Epidermal melanocyte (primary cell): ENCODE measurements around the gene LENG1.

Experiments
- DNase-seq: peaks from one replicate; pipeline ENCODE4 v3.0.0; 2011; ENCODE audit warnings: low spot score; ENCODE audit not compliant: insufficient read length

The LENG1 gene

DNA sequence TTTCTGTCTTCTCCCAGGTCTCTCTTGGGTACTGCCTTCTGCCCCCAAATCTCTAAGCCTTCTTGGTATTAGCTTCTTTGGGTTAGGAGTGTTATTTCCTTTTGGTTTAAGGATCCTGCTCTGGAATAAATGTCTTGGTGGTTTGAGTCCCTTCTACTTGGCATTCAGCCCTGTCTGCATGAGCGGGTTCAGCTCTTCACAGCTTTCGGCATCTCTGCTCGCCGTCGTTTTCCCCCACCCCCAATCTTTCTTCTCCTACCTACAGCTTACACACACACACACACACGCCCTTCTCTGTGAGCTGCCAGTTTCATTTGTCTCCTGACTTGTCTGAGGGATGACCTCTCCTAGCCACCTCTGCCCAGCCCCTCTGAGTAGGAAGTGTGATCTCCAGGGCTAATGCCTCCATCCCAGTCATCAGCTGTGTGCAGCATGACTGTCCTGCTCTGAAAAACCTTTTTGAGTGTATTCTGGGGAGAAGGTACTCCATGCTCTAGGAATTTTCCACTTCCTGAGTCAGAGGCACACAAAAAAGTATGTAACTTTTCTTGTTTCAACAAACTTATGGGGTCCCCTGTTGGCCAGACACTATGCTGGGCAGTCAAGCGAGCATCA is 17.2 kb downstream of the LENG1 start:
- DNase-seq, result no peak

DNA sequence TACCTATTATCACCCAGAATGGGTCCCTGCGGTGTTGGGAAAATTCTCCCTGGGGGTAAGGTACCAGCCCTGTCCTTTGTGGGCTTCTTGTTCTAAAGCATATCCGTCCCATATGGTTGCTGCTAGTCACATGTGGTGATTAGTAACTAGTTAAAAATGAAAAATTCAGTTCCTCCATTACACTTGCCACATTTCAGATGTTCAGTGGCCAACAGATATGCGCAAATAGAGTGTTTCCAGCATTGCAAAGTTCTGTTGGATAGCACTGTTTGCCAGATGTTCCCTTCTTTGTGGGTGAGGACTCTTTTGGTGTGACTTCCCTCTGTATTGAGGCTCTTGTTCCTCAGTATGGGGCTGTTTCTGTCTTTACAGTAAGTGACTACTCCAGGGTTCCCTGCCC is 18.2 kb downstream of the LENG1 start:
- DNase-seq, result peak; percentile 41

DNA sequence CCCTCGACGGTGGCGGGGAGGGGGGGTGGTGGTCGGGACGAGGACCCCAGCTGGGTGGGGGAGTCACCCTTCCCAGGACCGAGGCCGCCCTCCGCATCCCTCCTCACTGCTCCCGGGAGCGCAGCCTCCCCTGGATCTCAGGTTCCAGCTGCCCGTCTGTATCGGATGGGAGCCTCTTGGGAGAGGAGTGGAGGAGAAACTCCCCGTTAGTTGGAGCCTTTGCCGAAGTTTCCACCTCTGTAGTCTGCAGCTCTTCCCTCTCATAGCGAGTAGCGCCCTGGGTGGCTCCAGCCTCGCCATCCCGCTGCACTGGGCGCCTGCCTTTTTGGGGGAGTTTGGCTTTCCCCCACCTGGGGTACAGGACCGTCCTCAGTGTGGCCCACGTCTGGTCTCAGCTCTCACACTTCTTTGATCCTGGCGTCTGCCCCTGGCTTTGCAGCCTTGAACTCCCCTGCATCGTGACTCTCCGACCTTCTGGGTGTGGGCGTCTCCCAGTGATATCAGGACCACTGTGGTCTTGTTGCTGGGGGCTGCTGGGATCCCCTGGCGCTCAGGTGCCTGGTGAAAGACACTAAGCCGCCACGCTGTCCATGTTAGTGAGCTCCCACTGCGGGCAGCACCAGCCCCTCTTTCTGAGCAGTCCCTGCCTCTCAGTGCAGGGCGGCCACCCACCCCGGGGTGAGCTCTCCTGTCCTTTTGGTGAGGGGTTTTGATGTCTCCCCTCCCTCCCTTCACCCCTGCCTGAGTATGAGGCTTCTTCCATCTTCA is 20.8 kb downstream of the LENG1 start:
- no peak for DNase-seq

DNA sequence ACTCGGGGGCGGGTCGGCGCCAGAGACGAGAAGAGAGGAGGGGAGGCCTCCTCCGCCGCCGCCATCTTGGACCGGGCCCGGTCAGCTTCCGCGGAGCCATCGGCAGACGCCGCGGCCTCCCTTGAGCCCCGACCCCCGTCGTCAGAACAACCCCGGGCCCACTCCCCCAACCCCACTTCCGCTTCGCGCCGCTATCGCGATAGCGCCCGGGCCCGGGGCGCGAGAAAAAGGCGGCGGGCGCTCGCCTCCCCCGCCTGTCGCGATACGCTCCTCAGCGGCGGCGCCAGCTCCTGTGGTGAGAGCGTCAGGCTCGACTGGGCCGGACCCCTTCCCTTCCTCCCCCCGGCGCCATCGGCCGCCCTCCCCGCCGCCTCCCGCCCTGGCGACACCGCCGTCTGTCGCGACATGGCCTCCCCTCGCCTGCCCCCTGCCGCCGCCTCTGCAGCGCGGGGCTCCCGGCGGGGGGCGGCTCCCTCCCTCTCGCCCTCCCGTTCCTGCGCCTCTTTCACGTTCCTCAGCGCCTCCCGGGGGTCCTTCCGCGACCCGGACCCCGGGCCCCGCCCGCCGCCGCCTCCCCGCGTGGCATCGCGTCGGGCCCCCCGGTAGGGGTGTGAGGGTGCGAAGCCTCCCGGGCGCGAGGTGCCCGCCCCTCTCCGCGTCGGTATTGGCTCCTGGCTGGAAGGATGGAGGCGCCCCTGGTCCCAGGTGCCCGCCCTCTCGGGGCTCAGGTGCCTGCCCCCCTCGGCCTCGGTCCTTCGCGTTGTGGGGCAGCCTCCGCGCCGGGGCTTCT is 21.6 kb downstream of the LENG1 start, which contains the start of gene CNOT3:
TSS of gene CNOT3 (plus strand) at position 64 of the 790 bp plus-strand sequence. CDS start 5,217 bp downstream, outside the sequence.
- DNase-seq, result no peak

DNA sequence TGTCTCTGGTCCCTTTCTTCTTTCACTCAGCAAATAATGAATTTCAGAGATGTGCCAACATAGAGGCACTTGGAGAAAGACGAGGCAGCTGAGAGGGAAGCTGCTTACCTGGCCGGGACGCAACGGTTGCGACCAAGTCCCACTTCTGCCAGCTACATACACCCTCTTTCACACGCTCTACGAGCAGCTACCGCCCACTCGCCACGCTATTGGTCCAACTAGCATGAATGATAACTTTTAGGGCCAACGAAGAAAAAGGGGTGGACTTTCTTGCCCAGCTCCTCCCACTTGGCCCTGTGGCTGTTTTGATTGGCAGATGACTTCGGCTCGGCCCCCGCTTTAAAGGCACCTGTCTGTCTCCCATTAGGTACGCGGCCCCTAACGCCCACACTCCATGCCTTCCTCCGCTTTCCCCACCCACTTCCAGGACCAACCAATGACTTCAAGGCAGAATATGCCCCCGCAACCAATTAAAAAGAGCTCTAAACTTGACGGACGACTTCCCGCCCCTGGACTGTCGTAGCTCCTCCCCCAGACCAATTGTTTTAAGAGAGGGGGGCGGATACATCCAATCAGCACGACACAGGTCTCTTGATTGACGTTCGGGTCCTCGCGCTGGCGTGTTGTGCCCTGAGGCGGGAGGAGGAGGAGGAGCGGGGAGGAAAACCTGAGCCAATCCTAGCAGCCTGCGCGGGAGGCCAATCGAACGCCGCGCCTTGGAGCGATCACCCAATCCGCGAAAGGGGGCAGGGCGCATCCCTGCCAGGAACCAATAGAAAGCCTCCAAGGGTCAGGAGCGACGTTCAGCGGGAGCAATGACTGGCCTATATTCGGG is 22.4 kb downstream of the LENG1 start:
- peak; percentile 100 for DNase-seq

DNA sequence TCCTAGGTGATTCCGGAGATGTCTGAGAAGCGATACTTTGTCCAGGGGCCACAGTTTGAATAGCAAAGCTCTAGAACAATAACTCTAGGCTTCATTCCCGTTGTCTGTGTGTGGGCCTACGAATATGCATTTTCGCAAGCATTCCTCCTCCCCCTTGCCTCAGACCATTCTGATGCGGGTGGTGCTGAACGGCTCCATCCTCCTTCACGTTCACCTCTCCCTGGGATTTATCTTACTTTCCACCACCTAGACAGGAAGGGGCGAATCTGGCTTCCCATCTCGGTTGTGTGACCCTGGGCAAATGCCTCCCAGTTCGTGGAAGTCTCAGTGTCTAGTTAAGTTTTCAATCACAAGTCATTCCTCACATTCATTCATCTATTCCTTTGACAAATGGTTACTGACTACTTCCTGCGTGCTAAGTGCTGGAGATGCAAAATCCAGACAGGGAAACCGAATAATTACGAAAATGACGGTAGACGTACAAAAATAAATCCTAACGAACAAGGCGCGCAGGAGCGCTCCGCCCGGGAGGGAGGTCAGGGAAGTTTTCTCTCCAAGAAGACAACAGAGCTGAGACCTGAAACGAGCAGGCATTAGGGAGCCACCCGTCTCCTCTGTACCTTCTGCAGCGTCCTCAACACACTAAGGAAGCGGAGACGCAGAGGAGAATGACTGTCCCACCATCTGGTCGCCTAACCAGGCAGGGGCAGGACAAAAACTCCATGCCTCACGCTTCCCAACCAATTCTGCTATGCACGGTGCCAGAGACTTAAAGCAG is 23.2 kb downstream of the LENG1 start:
- DNase-seq, result peak; percentile 44

DNA sequence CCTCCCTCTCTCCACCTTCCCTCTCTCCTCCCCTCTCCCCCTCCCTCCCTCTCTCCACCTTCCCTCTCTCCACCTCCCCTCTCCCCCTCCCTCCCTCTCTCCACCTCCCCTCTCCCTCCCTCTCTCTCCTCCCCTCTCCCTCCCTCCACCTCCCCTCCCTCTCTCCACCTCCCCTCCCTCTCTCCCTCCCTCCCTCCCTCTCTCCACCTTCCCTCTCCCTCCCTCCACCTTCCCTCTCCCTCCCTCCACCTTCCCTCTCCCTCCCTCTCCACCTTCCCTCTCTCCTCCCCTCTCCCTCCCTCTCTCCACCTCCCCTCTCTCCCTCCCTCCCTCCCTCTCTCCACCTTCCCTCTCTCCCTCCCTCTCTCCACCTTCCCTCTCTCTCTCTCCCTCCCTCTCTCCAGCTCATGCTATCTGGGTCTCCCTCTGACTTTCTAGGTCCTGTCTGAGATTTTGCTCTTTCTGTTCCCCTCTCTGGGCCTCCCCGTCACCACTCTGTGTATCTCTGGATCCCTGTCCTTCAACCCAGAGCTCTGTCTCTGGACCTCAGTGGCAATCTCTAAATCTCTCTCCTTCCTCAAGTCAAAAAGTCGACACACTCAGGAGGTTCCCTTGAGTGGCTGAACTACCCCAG is 25.4 kb downstream of the LENG1 start:
- no peak for DNase-seq

GRCh38 chr19:54133312-54133956 is 26.1 kb downstream of the LENG1 start:
- no peak for DNase-seq

DNA sequence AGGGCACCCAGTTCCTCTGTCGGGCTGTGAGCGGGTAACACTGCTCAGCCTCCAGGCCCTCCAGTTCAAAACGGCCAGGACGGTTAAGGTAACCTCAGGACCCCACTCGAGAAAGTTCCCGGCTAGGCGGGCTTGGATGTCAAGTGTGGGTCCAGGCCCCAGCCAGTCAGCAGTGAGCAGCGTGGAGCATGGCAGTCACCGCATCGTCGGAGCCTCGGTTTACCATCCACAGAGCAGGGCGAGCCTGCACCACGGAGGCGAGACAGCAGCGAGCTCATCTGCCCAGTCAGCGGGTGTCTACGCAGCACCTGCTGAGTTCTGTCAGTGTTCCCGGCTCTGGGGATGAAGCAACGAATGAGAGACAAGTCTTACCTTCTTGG is 29.9 kb downstream of the LENG1 start:
- no peak for DNase-seq

DNA sequence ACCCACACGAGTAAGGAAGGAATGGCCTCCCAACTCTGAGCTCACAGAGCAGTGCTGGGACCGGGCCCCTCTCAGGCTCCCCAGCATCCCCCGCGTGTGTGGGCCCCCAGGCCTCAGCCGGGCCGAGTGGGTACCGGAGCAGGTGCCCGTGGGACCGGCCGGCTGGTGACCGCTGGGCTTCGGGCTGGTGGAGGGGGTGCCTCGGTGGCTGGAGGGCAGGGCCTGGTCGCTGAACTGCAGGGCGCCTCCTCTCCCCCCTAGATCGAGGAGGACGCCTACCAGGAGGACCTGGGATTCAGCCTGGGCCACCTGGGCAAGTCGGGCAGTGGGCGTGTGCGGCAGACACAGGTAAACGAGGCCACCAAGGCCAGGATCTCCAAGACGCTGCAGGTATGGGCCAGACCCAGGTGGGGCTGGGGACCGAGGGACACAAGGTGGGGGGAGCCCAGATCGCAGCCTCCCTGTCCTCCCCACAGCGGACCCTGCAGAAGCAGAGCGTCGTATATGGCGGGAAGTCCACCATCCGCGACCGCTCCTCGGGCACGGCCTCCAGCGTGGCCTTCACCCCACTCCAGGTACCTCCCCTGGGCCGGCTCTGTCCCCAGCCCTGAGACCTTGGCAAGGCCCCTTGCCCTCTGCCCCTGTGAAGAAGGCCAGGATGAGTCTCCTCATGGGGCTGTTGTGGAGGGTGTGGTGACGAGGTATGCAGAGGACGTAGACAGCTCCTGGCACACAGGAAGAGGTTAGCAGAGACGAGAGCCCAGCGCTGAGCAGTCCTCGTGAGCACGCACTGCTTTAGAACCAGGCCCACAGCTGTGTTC is 30.5 kb downstream of the LENG1 start:
- DNase-seq, result no peak

GRCh38 chr19:54128441-54128725 is 31.1 kb downstream of the LENG1 start:
- DNase-seq, result no peak

DNA sequence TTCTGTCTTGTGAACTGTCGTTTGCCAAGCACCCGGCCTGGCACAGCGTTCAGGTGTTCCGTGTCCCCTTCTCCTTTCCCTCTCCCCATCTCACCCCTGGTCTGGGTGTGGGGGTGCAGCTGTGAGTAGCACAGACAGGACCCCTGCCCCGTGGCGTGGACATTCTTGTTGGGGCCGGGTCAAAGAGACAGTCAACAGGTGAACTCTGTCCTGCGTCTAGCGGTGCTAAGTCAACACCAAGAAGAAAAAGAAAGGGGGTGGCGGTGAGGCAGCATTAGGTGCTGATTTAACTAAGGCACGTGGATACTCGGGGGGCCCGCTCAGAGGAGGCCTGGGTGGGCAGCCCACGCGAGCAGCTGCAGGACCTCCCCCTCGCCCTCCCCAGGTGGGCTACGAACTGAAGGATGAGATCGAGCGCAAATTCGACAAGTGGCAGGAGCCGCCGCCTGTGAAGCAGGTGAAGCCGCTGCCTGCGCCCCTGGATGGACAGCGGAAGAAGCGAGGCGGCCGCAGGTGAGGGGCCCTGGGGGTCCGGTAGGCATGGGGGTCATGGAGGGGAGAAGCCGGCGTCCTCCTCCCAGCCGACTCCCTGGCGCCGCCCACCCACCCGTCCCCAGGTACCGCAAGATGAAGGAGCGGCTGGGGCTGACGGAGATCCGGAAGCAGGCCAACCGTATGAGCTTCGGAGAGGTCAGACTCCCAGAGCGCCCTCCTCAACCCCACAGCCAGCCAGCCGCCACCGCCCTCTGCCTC is 31.7 kb downstream of the LENG1 start:
- no peak for DNase-seq

- no peak for DNase-seq
Measured at GRCh38 chr19:54125713-54126112, 33.8 kb downstream of the LENG1 start.

GRCh38 chr19:54124393-54124792 is 35.1 kb downstream of the LENG1 start:
- no peak for DNase-seq

- DNase-seq, result no peak
Measured at GRCh38 chr19:54123682-54124081, 35.8 kb downstream of the LENG1 start.

DNA sequence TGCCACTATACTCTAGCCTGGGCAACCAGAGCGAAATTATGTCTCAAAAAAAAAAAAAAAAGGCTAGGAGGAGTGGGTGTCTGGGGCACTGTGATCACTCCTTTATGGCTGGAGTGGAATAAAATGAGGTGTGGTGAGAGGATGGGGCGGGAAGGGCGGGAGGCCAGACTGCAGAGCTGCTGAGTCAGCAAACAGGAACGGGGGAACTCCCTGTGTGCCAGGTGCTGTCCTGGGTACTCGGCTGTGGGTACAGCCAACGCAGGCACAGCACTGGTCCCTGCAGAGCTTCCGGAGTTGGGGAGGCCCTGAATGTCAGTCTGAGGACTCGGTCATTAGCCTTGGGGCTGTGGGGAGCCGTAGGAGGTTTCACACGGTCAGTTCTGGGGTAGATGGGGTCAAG is 38.3 kb downstream of the LENG1 start:
- no peak for DNase-seq

DNA sequence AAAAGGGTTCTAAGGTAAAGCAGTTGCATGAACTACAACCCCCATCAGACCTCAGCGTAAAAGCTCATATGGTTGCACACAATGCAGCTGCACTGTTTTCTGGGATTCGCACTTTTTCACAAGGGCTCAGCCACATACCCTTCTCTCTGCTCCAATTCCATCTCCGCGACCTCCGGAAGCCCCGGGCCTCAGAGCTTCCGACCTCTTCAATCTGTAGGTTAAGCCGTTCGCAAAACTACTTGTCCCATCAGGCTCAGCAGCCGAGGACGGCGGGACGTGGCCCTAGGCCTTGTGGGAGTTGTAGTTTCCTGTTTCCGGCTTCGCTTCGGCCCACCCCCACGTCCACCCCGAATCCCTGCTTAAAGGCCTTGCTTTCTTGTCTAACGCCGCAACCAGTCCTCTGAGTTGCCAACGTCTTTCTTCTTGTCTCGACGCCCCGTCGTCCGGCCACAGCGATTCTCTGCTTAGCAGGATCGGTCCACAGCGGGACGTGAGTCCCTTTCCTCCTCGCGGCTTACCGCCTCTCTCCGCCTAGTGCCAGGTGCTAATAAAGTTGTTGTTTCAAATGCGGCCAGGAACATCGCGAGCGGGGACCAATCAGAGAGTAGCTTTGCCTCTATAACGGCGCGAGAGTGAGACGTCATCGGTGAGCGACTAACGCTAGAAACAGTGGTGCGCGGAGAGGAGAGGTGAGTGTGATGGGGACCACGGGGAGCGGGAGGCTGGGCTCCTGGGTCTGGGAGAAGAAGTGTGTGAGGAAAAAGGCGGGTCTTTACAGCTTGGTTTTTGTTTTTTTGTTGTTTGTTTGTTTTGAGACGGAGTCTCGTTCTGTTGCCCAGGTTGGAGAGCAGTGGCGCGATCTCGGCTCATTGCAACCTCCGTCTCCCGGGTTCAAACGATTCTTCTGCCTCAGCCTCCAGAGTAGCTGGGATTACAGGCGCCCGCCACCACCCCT is 44.1 kb downstream of the LENG1 start, which contains the start of the genes PRPF31 and TFPT:
TSS of gene PRPF31 (plus strand) at position 646 of the 955 bp plus-strand sequence. CDS start 2,525 bp downstream, outside the sequence.
TSS of gene TFPT (minus strand) at position 549 of the 955 bp plus-strand sequence. CDS start at position 161, 388 bp downstream.
- peak; percentile 100 for DNase-seq
